ENCODE data around the gene ASTN1.

The ASTN1 gene

DNA sequence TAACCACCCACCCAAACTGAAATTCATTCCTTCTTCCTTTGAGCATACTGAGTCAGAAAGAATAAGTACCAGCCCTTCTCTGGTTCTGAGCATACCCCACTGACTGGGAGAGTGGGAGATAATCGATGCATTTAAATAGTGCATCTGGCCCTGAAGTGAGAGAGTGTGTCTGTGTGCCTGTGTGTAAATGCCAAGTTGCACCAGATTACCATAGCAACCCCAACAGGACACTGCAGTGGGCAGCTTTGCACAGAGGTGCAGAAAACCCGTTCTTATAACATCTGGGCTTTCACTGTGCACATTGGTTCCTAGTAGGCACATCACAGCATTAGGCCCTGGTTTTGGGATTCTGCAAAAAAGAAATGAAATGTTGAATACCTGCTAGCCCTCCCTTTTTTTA, 2.3 kb downstream of the ASTN1 start:
- no peak for DNase-seq

DNA sequence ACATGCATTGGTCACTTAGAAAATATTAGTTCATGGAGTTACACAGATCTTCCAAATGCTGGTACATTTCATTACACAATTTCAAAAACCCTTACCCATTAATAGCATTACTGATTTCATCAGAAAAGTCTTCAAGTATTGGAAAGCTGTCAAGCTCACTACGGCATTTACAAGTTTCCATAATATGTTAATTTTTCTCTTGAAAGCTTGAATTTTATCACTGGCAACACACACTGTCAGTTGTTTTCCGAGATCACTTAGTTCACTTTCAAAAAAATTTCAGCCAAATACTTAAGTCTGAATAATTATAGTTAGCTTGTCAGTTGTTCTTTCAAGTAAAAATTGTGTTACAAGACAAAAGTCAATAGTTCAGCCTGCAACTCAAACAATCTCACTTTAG, 18.0 kb downstream of the ASTN1 start:
- no peak for DNase-seq

DNA sequence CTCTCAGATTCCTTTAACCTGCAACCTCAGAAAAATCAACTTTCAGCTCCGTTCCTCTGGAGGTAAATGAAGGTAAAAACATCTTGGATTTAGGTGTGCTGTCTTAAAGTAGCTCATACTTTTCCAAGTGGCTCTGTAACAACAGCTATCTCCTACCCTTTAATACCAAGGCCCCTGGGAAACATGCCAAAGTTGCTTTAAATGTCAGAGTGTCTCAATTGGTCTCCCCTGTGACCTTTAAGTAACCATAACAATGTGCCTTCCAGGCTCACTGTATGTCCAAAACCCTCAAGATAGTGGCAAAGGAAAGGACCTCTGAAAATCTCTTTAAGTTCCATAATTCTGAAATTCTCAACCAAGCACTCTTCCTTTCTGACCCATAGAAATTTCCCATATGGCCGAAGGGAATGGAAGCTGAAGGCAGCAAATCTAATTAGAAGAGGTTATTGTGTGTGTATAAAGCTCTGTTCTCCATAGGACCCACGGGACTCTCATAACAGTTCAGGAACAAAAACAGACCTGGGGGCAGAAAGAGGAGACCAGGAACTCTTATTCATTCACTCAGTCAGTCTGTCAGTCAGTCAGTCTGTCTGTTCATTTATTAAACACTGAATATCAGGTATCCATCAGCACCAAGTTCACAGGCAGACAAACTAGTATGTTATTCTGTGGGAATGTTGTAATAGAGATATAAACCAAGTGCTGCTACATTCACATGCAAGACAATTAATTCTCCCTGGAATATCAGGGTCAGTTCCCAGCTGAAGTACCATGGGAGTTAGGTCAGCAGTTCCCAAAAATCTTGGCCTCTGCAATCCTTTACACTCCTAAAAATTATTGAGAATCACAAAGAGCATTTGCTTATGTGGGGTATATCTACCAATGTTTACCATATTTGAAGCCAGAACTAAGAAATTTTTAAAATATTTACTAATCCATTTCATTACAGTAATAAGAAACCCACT, 19.1 kb downstream of the ASTN1 start:
- DNase-seq: no peak

DNA sequence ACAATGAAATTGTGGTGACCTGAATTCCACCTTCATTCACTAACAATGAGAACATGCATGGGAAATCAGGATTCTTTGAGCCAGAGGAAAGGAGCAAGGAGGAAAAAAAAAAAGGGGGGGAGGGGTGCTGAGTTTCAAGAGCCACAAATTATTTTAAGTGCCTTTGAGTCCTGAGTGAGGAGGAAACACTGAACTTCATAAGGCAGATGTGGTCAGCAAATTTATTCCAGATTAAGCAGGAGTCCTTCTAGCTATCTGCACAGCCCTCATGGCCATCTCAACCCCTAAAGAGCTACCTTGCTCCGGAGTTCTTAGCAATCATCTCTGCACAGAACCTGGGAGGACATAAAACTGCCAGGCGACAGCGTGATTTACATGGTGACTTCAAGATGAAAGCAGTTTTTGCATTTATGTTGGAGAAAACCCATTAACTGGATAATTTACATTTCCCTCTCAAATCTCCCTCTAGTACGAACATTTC, 21.7 kb downstream of the ASTN1 start:
- peak in 1 of 3 experiments; percentile 41 for DNase-seq

DNA sequence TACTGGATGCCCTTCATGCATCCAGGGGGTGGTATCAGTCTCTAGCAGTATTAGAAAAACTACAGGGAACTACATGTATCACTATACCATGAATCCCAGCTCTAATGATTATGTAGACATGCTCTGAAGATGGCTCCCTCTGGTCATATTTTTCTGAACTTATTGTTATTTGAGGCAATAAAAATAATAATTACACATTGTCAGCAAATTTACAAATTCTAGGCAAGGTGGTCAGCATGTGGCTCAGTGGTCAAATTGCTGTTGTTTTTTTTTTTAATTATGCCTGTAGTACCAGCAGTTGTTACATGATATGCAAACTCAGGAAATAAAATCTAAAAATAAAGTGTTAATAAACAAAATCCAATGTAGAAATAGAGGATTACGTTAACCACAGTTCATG, 22.5 kb downstream of the ASTN1 start:
- DNase-seq: no peak

DNA sequence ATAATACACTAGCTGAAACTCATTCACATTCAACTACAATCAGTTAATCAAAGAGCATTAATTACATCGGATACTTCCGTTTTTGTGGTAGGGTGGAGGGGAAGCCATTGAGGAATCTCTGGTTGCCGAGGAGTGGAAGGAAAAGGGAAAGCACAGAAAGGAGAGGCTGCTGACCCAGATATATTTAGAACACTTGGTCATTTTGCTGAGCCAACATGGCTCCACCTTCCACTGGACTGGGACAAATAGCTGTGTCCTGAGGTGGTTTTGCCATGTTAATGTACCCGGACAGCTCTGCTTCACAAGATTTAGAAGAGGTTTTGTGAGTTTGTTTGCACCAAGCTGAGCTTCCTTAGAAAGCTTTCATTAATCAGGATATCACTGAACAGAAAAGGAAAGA, 26.2 kb downstream of the ASTN1 start:
- no peak for DNase-seq

DNA sequence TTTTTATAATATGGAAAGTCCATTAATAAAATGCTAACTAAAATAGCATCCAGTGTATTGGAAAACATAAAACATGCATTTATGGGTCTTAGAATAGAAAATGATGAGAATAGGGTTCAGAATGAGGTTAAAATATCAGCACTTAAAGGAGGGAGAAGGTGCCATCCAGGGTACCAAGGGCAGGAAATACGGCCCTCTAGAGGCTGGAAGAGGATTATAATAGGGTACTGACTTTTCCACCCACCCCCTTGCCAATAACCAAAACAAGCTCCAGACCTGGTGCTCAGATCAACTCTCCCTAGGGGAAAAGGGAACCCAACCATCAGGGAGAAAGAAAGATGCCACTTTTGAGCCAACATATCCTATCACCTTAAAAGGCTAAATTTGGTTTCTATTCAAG, 26.7 kb downstream of the ASTN1 start:
- no peak for DNase-seq

DNA sequence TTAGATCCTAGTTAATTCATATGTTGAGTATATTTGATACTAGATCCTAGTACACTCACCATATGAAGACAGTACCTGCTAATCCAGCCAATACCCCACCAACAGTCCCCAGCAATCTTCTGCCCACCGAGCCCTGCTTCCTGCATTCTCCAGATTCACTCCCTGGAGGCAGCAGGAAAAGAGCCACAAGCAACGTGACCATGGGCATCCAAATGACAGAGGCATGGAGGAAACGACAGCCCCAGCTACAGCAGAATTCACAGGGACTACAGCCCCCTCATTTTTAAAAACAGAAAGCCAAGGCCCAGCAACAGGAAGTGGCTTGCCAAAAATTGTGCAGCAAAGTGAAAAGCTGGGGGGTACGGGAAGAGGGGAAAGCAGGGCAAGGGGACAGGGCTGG, 29.3 kb downstream of the ASTN1 start:
- no peak for DNase-seq

DNA sequence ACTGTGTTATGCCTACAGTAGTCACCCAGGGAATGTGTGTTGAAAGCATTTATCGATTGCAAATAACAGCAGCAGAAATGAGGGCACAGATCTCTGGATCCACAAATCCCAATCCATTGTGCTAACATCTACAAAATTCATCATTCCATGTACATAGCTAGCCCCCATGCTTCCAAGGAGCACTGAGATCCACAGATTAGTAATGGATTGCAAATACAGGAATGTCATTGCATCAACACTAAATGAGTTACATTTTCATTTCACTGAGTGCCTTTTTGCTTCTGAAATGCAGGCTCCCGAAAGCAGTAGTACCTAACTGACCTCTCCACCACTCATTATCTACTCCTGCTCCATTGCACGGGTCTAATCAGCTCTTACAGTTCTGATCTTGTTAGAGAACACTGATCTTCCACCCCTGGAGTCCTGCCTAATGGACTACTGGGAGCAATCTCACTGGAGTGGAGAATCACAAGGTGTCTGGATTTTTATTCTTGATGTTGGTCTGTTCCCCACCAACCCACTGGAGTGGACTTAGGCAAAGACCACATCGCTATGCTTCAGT, 30.5 kb downstream of the ASTN1 start:
- DNase-seq: no peak

DNA sequence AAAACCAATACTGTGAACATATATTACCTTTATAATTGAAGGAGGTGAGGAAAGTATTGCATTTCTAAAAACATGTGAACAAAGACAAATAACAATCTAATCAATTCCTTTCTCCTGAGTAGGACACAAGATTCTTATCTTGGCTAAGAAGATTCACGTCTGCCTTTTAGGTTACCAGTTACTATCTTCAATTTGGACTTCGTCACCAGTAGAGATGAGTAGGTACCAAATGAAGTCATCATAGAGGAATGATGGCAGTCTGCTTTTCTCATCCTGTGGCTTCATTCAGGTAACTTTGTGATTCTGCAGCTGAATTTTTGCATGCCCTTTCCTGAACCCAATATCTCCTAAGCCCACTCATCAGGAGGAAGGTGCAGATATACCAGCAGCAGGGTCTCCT, 32.4 kb downstream of the ASTN1 start:
- DNase-seq: no peak

DNA sequence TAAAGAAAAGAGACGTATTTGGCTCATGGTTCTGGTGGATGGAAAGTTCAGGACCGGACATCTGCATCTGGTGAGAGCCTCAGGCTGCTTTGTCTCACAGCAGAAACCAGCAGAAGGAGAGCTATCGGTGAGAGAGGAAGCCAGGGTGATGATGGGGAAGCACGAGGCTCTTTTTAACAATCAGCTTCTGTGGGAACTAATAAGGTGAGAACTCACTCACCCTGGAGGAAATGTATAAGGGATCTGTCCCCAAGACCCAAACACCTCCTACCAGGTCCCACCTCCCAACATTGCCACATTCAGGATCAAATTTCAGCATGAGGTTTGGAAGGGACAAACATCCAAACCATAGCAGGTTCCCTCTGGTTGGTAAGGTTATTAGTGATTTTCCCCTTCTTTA, 32.8 kb downstream of the ASTN1 start:
- DNase-seq: no peak

DNA sequence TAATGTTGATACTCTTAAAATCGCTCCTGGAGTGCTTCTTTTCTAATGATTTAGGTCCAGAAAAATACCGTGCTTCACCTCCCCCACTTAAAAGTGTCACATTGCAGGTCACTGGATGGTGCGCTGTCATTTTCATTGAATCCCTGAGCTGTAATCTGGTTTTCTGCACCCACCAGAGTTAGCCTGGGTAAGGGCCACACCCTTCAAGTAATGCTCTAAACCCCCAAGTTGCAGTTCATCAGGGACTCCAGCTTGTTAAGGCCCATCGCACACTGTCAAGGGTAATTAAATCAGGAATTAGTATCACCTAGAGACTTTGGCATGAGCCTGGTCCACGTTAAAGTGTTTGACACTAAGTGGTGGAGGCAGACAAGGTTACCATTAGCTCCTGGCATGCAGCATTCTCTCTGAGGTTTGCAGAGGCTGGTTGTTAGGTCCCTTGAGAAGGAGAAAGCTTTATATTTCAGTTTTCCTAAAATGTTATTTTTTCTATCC, 34.0 kb downstream of the ASTN1 start:
- DNase-seq: peak in 1 of 3 experiments; percentile 23

DNA sequence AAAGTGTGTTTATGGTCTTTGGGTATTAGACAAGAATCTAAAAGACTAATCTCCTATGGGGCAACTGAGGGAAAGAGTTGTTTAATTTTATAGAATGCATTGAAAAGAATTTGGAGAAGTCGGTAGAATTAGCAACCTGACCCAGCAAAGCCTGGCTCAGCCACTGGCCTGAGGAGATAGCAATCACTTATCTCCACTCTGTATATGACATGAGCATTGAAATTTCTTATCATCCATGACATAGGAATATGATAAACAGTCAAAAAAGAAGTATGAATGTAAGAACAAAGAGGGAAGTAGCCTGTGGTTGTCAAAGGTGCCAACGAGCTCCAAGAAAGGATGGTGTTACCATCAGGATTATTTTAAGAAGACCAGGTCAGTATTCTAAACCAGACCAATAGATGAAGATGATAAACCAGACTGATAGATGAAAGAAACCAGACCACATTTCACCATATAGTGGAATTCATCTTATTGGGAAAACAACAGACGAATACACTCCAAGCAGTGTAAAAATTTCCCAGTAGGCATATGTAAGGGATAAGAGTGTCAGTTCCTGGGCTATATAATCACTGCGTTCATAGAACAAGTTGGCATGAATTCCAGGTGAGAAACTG, 35.7 kb downstream of the ASTN1 start:
- no peak for DNase-seq

DNA sequence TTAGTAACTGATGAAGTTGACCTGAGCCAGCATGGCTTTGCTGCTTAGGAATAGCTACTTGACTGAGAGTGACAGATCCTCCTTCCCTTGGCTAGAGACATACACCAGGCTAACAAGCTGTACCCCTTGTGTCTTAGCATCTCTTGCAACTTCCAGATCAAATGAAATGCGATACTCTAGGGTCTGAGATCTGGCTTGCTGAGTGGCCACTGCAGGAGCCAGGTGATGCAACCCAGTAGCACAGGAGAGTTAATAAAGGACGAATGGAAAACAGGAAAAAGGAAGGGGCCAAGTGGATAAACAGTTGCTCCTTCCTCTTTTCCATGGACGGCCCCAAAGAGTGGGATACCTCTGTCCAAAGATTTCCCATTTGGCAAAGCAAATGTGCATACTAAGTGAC, 38.2 kb downstream of the ASTN1 start:
- no peak for DNase-seq

DNA sequence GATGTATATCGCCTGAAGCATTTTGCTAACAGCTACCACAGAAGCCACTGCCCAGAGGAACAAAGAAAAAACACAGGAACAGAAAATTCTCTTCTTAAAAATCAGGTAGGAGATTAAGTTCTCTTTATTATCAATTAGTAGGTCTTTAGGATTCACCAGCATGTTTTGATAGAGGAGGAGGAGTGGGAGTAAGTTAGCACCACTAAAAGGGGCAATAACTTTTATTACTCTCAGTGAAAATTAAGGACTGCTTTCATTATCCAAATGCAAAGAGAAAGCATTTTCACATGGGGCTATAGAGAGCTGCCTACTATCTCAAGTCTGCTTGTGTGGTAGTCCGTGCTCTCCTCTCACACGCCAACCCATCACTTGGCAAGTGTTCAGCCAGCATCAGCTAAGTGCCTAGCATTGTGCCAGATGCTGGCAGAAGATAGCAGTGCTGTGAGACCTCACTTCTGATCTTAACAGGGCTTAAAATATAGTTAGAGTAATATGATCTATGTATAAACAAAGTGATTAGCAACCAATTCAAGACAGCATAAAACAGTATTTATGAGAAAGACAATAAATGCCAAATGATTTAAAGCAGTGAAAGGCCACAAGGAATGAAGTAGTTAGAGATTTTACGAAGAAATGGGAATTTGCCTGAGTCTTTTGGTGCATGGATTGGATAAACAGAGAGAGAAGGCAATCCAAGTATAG, 39.8 kb downstream of the ASTN1 start:
- no peak for DNase-seq

DNA sequence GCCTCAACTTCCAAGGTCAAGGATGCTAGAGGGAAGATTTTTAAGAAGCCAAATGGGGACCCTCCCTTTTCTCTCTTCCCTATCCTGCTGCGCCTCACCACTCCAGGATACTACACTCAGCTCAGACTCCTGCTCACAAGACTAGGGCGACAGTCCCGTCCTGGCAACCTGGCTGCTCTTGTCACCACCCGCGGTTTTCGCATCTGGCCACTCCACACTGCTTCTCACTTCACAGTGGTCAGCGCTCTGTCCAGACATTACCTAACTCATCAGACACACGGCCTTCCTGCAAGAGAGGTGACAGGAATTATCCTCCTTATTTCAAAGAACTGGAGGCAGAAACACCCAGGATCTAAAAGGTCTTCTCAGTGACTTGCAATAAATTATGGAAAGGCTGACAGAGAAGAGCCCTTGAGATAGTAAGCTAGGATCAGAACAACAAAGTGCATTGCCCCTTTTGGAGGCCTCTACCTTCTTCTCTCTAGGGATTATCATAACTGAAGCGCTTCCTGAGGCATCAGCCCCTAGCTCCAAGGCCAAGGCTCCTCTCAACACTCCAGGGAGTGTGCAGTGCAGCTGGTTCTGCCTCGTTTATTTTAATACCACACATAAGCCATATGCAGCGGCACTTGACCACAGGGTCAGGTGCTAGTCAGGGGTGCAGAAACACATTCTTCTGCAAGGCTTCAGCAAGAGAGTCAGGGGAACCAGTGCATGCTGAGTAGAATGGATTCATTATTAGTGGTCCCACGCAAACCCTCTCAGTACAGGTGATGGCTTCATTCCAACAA, 41.9 kb downstream of the ASTN1 start:
- DNase-seq: peak in 1 of 3 experiments; percentile 99

DNA sequence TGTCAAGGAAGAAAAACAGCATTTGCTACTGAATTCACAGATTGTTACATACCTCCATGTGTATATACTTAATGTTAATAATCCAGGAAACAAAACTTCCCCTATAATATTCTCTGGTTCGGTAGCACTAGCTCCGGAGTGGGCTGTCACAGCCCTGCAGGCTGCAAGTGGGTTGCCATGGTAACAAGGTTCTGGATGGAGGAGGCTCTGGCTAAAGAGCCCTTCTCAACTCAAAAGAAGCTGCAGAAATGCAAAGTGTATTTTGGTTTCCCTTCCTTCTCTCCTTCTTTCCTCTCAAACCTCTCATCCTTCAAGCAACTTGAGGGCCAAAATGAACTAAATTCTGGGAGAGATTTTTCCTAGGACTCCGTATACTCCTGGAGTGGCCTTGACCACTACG, 45.2 kb downstream of the ASTN1 start:
- DNase-seq: peak in 2 of 3 experiments; percentile 30

DNA sequence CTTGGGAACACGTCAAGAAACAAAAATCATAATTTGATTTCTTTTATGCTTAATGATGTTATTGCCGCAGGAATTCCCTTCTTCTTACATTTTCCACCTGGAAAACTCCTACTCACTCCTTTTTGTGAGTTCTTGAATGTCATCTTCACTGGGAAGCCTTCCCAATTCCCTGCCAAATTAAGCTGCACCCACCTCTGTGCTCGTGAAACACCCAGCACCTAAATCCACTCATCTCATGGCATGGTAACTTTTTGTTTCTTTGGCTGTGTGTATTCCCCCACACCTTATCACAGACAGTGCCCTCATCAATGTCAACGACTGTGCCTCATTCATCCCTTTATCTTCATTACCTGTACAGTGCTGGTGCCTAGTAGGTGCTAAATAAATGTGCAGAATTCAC, 45.6 kb downstream of the ASTN1 start:
- DNase-seq: no peak

DNA sequence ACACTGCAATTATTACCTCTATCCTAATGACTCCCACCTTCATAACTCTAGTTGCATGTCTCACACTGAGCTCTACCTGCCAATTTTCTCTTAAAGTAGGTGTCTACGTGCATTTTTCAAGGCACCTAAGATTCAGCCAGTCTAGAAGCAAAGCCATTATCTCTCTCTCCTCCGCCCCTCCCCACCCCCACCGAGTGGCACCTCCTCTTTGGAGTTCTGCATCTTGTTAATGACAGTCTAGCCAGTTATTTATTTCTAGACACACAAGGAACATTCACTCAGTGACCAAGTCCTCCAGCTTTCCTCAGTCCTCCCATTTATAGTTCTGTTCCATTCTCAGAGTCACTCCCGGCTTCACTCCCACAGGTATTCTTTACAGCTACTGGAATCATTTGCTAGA, 47.6 kb downstream of the ASTN1 start:
- DNase-seq: peak in 1 of 3 experiments; percentile 12

DNA sequence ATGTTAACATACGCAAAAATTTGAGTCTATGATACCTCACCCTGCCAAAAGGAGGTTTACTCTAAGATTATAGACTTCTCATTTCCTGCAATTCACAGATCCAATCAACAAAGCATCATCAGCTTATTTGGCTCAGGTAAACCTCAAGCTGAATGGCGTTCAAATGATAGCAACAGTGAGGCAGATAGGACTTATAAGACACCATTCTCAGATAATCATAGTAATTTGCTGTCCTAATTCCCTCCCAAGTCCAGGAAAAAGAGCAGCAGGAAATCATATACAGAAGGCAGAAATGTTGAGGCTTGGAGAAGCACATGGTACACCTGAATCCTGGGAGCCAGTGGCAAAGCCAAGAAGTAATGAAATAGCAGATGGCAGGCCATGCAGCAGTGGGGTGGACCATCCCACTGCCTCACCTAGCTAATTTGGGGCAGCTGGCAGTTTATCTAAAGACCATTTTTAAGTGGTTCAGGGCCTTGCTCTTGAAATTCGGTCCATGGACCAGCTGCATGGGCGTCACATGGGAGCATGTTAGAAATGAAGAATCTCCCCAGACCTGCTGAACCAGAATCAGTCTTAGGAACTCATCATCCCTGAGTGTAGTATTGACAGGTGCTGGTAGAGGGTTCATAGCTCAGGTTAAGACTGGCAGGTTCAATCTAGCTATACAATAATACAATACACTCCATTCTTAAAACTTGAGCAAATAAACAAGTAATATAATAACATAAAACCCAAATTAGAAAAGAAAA, 57.7 kb downstream of the ASTN1 start:
- DNase-seq: no peak

DNA sequence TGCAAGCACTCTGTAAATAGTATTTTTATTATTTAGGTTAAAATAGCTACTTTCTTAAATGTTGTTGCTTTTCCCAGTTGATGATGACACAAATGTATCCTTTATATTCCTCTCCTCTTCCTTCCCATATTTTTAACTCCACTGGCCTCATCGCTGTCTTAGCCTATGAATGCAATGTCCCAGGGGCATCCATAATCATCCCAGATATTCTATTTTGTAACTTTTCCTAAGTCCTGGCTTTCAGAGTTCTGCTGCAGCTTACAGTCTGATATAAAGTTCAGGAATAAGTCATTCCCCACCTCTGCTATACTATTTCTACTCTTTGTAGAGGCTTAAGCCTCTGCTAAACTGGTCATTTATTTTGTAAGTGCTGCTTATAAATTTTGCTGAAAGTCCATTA, 58.3 kb downstream of the ASTN1 start:
- DNase-seq: no peak

All from NCI-H1417 (cell line).